ENCODE measurements around the gene ZNF213. TPM values are rescaled to one million over a fixed set of nuclear protein-coding genes. Genes with fewer than 3 reads are reported as not detected.

The ZNF213 gene
- total and polyA plus RNA-seq, 2 donors from 2014 or later = 5.6 to 12.5 TPM

DNA sequence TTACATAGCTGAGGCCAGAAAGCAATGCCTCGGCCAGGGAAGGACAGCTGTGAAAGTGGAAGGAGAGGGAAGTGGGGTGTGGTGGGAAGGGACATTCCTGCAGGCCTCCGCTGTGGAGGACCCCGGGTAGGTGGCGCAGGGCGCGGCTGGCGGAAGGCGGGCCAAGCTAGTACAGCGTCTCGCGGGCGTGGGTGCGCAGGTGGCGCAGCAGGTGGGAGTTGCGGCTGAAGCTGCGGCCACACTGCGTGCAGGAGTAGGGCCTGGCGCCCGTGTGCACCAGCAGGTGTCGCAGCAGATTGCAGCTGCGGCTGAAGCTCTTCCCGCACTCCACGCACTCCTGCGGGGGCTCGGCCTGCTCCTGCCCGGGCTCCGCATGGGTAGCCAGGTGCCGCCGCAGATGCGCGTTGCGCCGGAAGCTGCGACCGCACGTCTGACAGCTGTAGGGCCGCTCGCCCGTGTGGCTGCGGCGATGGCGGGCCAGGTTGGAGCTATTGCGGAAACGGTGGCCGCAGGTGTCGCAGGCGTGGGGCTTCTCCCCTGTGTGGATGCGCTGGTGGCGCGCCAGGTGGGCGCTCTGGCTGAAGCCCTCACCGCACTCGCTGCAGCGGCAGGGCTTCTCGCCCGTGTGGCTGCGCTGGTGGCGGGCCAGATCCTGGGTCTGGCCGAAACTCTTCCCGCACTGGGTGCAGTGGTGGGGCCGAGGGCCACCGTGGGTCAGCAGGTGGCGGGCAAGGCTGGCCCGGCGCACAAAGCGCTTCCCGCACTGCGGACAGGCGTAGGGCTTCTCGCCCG lies 45.7 kb upstream of the ZNF213 start:
- FAIRE-seq = no peak
- intact Hi-C loops (cut with DNase I) = no loop called here
- no peaks in the 10 kb centered on the region for H3K36me3 ChIP-seq (ENCODE audit: control insufficient read depth in 2 of 3, insufficient read depth in 3 of 3, low read length in 3 of 3)
- H3K27ac ChIP-seq (ENCODE audit: low read depth in 2 of 2, low read length in 2 of 2) = no peak overlapping the region
- H3K9me3 ChIP-seq (ENCODE audit: control insufficient read depth in 2 of 3, insufficient read depth in 1 of 3, low read length in 3 of 3) = no peaks in the 10 kb centered on the region
- peak in 1 of 5 donors; percentile 76 for DNase-seq
- TF ChIP-seq, protein P1, sequence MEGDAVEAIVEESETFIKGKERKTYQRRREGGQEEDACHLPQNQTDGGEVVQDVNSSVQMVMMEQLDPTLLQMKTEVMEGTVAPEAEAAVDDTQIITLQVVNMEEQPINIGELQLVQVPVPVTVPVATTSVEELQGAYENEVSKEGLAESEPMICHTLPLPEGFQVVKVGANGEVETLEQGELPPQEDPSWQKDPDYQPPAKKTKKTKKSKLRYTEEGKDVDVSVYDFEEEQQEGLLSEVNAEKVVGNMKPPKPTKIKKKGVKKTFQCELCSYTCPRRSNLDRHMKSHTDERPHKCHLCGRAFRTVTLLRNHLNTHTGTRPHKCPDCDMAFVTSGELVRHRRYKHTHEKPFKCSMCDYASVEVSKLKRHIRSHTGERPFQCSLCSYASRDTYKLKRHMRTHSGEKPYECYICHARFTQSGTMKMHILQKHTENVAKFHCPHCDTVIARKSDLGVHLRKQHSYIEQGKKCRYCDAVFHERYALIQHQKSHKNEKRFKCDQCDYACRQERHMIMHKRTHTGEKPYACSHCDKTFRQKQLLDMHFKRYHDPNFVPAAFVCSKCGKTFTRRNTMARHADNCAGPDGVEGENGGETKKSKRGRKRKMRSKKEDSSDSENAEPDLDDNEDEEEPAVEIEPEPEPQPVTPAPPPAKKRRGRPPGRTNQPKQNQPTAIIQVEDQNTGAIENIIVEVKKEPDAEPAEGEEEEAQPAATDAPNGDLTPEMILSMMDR (IDR thresholded peaks at IDR 0.05; ENCODE audit: borderline replicate concordance, extremely low read depth, insufficient read depth) = no peak
- peaks cover 0 to 4% (median 3%) of the 10 kb centered on the region in 3 donors for H3K4me1 ChIP-seq (ENCODE audit: control insufficient read depth in 2 of 3, insufficient read depth in 2 of 3, low read depth in 1 of 3, low read length in 3 of 3)
- H3K9ac ChIP-seq (ENCODE audit: low read length in 3 of 3) = no peak overlapping the region
- H3K27me3 ChIP-seq (ENCODE audit: control insufficient read depth, insufficient read depth, low read length) = no peaks in the 10 kb centered on the region
- H3K4me3 ChIP-seq (ENCODE audit: low read length in 3 of 3) = no peak overlapping the region

DNA sequence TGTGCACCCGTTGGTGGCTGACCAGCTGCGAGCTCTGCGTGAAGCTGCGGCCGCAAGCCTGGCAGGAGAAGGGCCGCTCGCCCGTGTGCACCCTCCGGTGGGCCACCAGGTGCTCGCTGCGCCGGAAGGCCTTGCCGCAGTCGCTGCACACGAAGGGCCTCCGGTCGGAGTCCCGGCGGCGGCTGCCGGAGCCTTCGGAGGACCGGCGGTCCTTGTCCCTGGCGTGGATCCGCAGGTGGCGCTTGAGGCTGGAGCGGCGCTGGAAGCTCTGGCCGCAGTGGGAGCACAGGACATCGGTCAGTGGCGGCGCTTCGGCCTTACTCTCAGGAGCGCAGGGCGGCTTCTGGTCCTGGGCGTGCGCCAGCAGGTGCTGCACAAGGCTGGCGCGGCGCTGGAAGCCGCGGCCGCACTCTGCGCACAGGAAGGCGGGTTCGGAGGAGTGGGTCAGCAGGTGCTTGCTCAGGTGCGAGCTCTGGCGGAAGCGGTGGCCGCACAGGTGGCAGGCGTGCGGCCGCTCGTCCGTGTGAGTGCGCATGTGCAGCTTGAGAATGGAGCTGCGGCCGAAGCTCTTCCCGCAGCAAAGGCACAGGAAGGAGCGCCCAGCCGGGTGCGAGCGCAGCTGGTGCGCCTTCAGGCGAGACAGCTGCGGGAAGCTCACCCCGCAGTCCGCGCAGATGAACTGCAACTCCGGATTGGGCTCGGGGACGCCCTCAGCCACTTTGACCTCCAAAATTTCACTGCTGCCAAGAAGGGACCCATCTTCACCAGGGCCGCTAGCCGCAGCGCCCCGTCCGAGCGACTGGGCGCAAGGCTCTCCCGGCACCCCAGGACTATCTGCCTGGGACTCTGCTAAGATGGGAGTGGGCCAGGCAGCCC lies 44.9 kb upstream of the ZNF213 start:
- no peaks in the 10 kb centered on the region for H3K27me3 ChIP-seq (ENCODE audit: control insufficient read depth, insufficient read depth, low read length)
- H3K9ac ChIP-seq (ENCODE audit: low read length in 3 of 3) = no peak overlapping the region
- H3K9me3 ChIP-seq (ENCODE audit: control insufficient read depth in 2 of 3, insufficient read depth in 1 of 3, low read length in 3 of 3) = no peaks in the 10 kb centered on the region
- FAIRE-seq (no peak), DNase-seq (peak in 1 of 5 donors; percentile 74)
- H3K4me1 ChIP-seq (ENCODE audit: control insufficient read depth in 2 of 3, insufficient read depth in 2 of 3, low read depth in 1 of 3, low read length in 3 of 3) = peaks cover 0 to 4% (median 3%) of the 10 kb centered on the region in 3 donors
- intact Hi-C loops (cut with DNase I) = no loop called here
- TF ChIP-seq, protein P1 (IDR thresholded peaks at IDR 0.05; ENCODE audit: borderline replicate concordance, extremely low read depth, insufficient read depth) = no peak
- H3K36me3 ChIP-seq (ENCODE audit: control insufficient read depth in 2 of 3, insufficient read depth in 3 of 3, low read length in 3 of 3) = no peaks in the 10 kb centered on the region
- no peak overlapping the region for H3K27ac ChIP-seq (ENCODE audit: low read depth in 2 of 2, low read length in 2 of 2)
- no peak overlapping the region for H3K4me3 ChIP-seq (ENCODE audit: low read length in 3 of 3)

DNA sequence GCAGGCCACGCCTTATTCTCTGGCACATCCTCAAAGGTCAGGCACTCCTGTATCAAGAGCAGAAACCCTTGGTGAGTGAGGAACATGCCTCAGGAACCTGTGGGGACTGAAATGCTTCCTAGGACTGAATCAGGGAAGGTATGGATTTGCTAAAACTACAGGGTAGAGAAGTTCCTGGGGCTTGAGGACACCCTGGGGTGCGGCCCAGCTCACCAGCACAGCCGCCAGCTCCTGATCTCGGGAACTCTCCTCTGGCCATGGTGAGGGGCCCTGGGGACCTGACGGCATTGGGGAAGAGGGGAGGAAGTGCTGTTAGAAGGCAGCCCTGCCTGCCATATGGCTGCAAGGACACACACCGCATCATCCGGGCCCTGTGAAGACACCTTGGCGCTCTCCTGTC lies 43.3 kb upstream of the ZNF213 start:
- H3K36me3 ChIP-seq (ENCODE audit: control insufficient read depth in 2 of 3, insufficient read depth in 3 of 3, low read length in 3 of 3) = no peaks in the 10 kb centered on the region
- peaks cover 0 to 4% (median 3%) of the 10 kb centered on the region in 3 donors for H3K4me1 ChIP-seq (ENCODE audit: control insufficient read depth in 2 of 3, insufficient read depth in 2 of 3, low read depth in 1 of 3, low read length in 3 of 3)
- no peak overlapping the region for H3K27ac ChIP-seq (ENCODE audit: low read depth in 2 of 2, low read length in 2 of 2)
- TF ChIP-seq, protein P1 (IDR thresholded peaks at IDR 0.05; ENCODE audit: borderline replicate concordance, extremely low read depth, insufficient read depth) = no peak
- FAIRE-seq = no peak
- DNase-seq = peak in 1 of 5 donors; percentile 11
- H3K4me3 ChIP-seq (ENCODE audit: low read length in 3 of 3) = no peak overlapping the region
- H3K9ac ChIP-seq (ENCODE audit: low read length in 3 of 3) = no peak overlapping the region
- intact Hi-C loops (cut with DNase I) = no loop called here
- no peaks in the 10 kb centered on the region for H3K27me3 ChIP-seq (ENCODE audit: control insufficient read depth, insufficient read depth, low read length)
- H3K9me3 ChIP-seq (ENCODE audit: control insufficient read depth in 2 of 3, insufficient read depth in 1 of 3, low read length in 3 of 3) = no peaks in the 10 kb centered on the region

Data from kidney (tissue), 14 donors.